ENCODE results near the gene SLC35D1. TPM values are rescaled to one million over a fixed set of nuclear protein-coding genes. Genes with fewer than 3 reads are reported as not detected.

Gene SLC35D1
- total RNA-seq, 1 experiment from 2014 or later, result 3.8 TPM

GRCh38 chr1:66998972-66999371 is 55.0 kb downstream of the SLC35D1 start:
- no peaks in the 10 kb centered on the region for H4K20me1 ChIP-seq (ENCODE audit: control insufficient read depth, insufficient read depth, insufficient read length)
- H2BK12ac ChIP-seq (ENCODE audit: insufficient read length, low read depth, low read length), result no peak overlapping the region
- peaks cover 2% of the 10 kb centered on the region; the same call in 1 of the 2 replicates for H3K27me3 Mint-ChIP-seq (ENCODE audit: low read depth)
- no peaks in the 10 kb centered on the region for H3K23me2 ChIP-seq (ENCODE audit: insufficient read length, low read depth, low read length, poor library complexity, severe bottlenecking)
- no peaks in the 10 kb centered on the region for H3K9me3 Mint-ChIP-seq
- no peak overlapping the region for H2BK20ac ChIP-seq (ENCODE audit: low read depth, low read length, poor library complexity, severe bottlenecking)
- H3K9me3 ChIP-seq (ENCODE audit: control insufficient read depth, low read depth, low read length), result no peaks in the 10 kb centered on the region
- TF ChIP-seq CTCF (conservative IDR thresholded peaks at IDR 0.05), result no peak
- H3K4me3 Mint-ChIP-seq, result no peak overlapping the region
- H3K14ac ChIP-seq (ENCODE audit: insufficient read depth, low read length), result no peak overlapping the region
- H4K91ac ChIP-seq (ENCODE audit: insufficient read length, low read depth, low read length), result no peak overlapping the region
- no peak overlapping the region for H3K56ac ChIP-seq (ENCODE audit: insufficient read length, low read depth, low read length)
- no peaks in the 10 kb centered on the region for H3K27me3 ChIP-seq (ENCODE audit: insufficient read depth, low read length)
- no peak overlapping the region for H3K9ac ChIP-seq (ENCODE audit: extremely low read depth, insufficient read length, low read length)
- no peaks in the 10 kb centered on the region for H3K79me1 ChIP-seq (ENCODE audit: insufficient read depth, low read depth, low read length, poor library complexity, severe bottlenecking)
- no peak overlapping the region for H3K4me2 ChIP-seq (ENCODE audit: insufficient read depth, insufficient read length, low read length)
- H3K27ac ChIP-seq (ENCODE audit: insufficient read length, low read depth, low read length), result no peak overlapping the region
- H2AK5ac ChIP-seq (ENCODE audit: insufficient read length, low read length), result no peak overlapping the region
- H2BK15ac ChIP-seq (ENCODE audit: low read depth, low read length), result no peak overlapping the region
- H2AFZ ChIP-seq (ENCODE audit: low read length), result no peak overlapping the region
- no peaks in the 10 kb centered on the region for H3K4me1 ChIP-seq (ENCODE audit: insufficient read depth, low read length)
- no peak overlapping the region for H4K5ac ChIP-seq (ENCODE audit: insufficient read length, low read depth, low read length)
- peaks cover 0 to 2% of the 10 kb centered on the region in 2 experiments; a peak in 1 of 4 replicates for H3K4me1 Mint-ChIP-seq
- no peaks in the 10 kb centered on the region for H3K79me2 ChIP-seq (ENCODE audit: insufficient read depth, low read length)
- H3T11ph ChIP-seq (ENCODE audit: low read length), result no peak overlapping the region
- H2BK5ac ChIP-seq (ENCODE audit: insufficient read length, low read length), result no peak overlapping the region
- peaks cover 0 to 2% (median 0%) of the 10 kb centered on the region in 3 experiments; a peak in 1 of 7 replicates for H3K36me3 Mint-ChIP-seq (ENCODE audit: insufficient read depth in 1 of 3, low read depth in 3 of 3)
- H3K4ac ChIP-seq (ENCODE audit: low read depth, low read length), result no peak overlapping the region
- DNase-seq, result no peak
- no peak overlapping the region for H2BK120ac ChIP-seq (ENCODE audit: low read depth, low read length, poor library complexity, severe bottlenecking)
- no peak overlapping the region for H4K8ac ChIP-seq (replicated peaks; ENCODE audit: insufficient read length, low read depth, low read length)
- no peak overlapping the region for H3K27ac Mint-ChIP-seq
- H3K23ac ChIP-seq (ENCODE audit: insufficient read length, low read depth, low read length), result no peak overlapping the region
- H3K18ac ChIP-seq (ENCODE audit: insufficient read length, low read depth, low read length), result no peak overlapping the region
